PC-3 (cell line): Measurements from ENCODE around the gene VAPB. TPM values are rescaled to one million over a fixed set of nuclear protein-coding genes. Genes with fewer than 3 reads are reported as not detected.

Source experiments
- ATAC-seq: fragments of 200-7000 bp; cut with Tn5 transposase; 2 replicates; pipeline ENCODE4 v1.9.1; 2020; ENCODE audit warnings: mild to moderate bottlenecking, moderate library complexity
- BruUV-seq: library from RNA; stranded (reverse); fragments of 400-500 nt; replicated peaks from 2 replicates; lab custom pipeline; 2021; lab: Mats Ljungman, UMichigan
- CTCF ChIA-PET: fragments of 300-600 bp; sonication (Branson Sonifier 250); formaldehyde crosslinking; loops from one replicate; lab custom pipeline; 2022; ENCODE audit warnings: antibody characterized with exemption; lab: Charles Lee
- POLR2A ChIA-PET: fragments of 300-600 bp; sonication (Branson Sonifier 250); formaldehyde crosslinking; loops from one replicate; lab custom pipeline; 2022; ENCODE audit warnings: antibody characterized with exemption; ENCODE audit not compliant: unreplicated experiment; lab: Charles Lee
- DNase-seq: peaks from one replicate; pipeline ENCODE4 v3.0.0-alpha.2; 2015
- H2AFZ ChIP-seq: fragments of 300-600 bp; sonication (generic); 2 replicates; pipeline ENCODE4 v1.6.0; 2016; ENCODE audit warnings: antibody characterized with exemption, low read length
- H3F3A ChIP-seq: fragments of 300-600 bp; sonication (generic); one replicate; pipeline ENCODE4 v1.6.0; 2017; ENCODE audit warnings: antibody characterized with exemption, low read length, control low read depth, mild to moderate bottlenecking; ENCODE audit not compliant: unreplicated experiment
- H3K27ac ChIP-seq: fragments of 300-600 bp; sonication (generic); 2 replicates; pipeline ENCODE4 v1.5.1; 2016; ENCODE audit warnings: mild to moderate bottlenecking, low read length
- H3K27me3 ChIP-seq: fragments of 300-600 bp; sonication (generic); 2 replicates; pipeline ENCODE4 v1.6.1; 2016; ENCODE audit warnings: low read length, mixed read lengths
- H3K36me3 ChIP-seq: fragments of 300-600 bp; sonication (generic); 2 replicates; pipeline ENCODE4 v1.6.1; 2016; ENCODE audit warnings: low read depth, mixed run types, low read length, mixed read lengths
- H3K4me1 ChIP-seq: fragments of 300-600 bp; sonication (generic); 2 replicates; pipeline ENCODE4 v1.5.1; 2016; ENCODE audit warnings: low read length; ENCODE audit not compliant: insufficient read depth
- H3K4me2 ChIP-seq: fragments of 300-600 bp; sonication (generic); 2 replicates; pipeline ENCODE4 v1.6.0; 2016; ENCODE audit warnings: low read length
- H3K4me3 ChIP-seq: fragments of 300-600 bp; sonication (generic); 2 replicates; pipeline ENCODE4 v1.5.1; 2016; ENCODE audit warnings: mild to moderate bottlenecking, low read length, mixed read lengths
- H3K79me2 ChIP-seq: fragments of 300-600 bp; sonication (generic); 2 replicates; pipeline ENCODE4 v1.6.1; 2017; ENCODE audit warnings: low read length, mixed read lengths
- H3K9ac ChIP-seq: fragments of 300-600 bp; sonication (generic); 2 replicates; pipeline ENCODE4 v1.6.0; 2016; ENCODE audit warnings: mild to moderate bottlenecking, low read length
- H3K9me2 ChIP-seq: fragments of 300-600 bp; sonication (generic); replicated peaks from 2 replicates; pipeline ENCODE4 v1.6.1; 2016; ENCODE audit warnings: mixed run types, low read length, mixed read lengths
- H3K9me3 ChIP-seq: fragments of 300-600 bp; sonication (generic); 2 replicates; pipeline ENCODE4 v1.6.1; 2016; ENCODE audit warnings: low read length, mixed read lengths
- H4K20me1 ChIP-seq: fragments of 300-600 bp; sonication (generic); 2 replicates; pipeline ENCODE4 v1.6.1; 2016; ENCODE audit warnings: low read length, mixed read lengths
- EZH2 ChIP-seq: fragments of 300-600 bp; sonication (generic); IDR thresholded peaks from one replicate; pipeline ENCODE4 v1.6.1; 2017; ENCODE audit warnings: antibody characterized with exemption, mild to moderate bottlenecking, low read length; ENCODE audit not compliant: unreplicated experiment
- EZH2phosphoT487 ChIP-seq: fragments of 300-600 bp; sonication (generic); IDR thresholded peaks from 2 replicates; pipeline ENCODE4 v1.6.1; 2018; ENCODE audit warnings: mild to moderate bottlenecking, antibody characterized with exemption, low read length, borderline replicate concordance
- intact Hi-C: fragments of 100-400 bp; cut with micrococcal nuclease; formaldehyde crosslinking; loops from 2 replicates; pipeline ENCODE4 v1.9.0; 2023
- total RNA-seq: library from RNA; depleted of rRNA; stranded (reverse); fragments of >200 nt; gene quantifications from 2 replicates; pipeline ENCODE4 v1.2.3, GENCODE V29; 2014
- TF ChIP-seq, protein P1 (sequence below): fragments of 300-600 bp; sonication (generic); conservative IDR thresholded peaks from 2 replicates; pipeline ENCODE4 v1.5.1; 2017; ENCODE audit warnings: antibody characterized with exemption, low read depth, mild to moderate bottlenecking, low read length

The VAPB gene
- total RNA-seq, 1 experiment from 2014 or later = 16.5 TPM

DNA sequence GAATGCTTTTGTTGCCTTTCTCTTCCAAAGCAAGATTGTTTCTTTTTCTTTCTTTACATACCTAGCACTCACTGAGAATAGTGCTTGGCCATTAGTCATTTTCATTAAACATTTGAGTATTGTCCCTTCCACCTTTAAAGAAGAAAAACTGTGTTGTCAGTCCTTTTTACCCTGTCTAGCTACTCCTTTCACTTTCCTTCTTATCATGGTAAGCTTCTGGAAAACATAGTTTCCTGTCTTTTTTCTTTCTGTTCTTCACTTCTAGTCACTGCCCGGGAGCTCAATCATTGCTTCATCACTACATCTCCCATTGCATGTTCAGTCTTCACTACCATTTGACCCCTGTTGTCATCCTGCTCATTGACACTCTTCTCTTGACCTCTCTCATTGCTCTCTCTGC, 12.1 kb downstream of the VAPB start:
- intact Hi-C loops = no loop called here
- Histone ChIP-seq H3K27me3 (no peaks in the 10 kb centered on the region), H3K36me3 (0 out of 2 replicates have a peak, but pooled peaks cover 11% of the 10 kb centered on the region), H3K4me2 (no peak overlapping the region), H3K4me1 (peaks cover 4% of the 10 kb centered on the region), H3K79me2 (peaks cover 100% of the 10 kb centered on the region), H3K9ac (no peak overlapping the region), H2AFZ (no peak overlapping the region), H3K27ac (no peak overlapping the region), H3K9me2 (no peaks in the 10 kb centered on the region), H3K4me3 (no peak overlapping the region), H4K20me1 (peaks cover 73% of the 10 kb centered on the region), H3K9me3 (no peaks in the 10 kb centered on the region), H3F3A (no peaks in the 10 kb centered on the region)
- ChIA-PET POLR2A (no interaction called here), CTCF (no interaction called here)
- no peak for TF ChIP-seq EZH2phosphoT487
- no peak for TF ChIP-seq EZH2
- TF ChIP-seq, protein P1, sequence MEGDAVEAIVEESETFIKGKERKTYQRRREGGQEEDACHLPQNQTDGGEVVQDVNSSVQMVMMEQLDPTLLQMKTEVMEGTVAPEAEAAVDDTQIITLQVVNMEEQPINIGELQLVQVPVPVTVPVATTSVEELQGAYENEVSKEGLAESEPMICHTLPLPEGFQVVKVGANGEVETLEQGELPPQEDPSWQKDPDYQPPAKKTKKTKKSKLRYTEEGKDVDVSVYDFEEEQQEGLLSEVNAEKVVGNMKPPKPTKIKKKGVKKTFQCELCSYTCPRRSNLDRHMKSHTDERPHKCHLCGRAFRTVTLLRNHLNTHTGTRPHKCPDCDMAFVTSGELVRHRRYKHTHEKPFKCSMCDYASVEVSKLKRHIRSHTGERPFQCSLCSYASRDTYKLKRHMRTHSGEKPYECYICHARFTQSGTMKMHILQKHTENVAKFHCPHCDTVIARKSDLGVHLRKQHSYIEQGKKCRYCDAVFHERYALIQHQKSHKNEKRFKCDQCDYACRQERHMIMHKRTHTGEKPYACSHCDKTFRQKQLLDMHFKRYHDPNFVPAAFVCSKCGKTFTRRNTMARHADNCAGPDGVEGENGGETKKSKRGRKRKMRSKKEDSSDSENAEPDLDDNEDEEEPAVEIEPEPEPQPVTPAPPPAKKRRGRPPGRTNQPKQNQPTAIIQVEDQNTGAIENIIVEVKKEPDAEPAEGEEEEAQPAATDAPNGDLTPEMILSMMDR = no peak
- no TSS peak for BruUV-seq
- no peak for DNase-seq
- ATAC-seq = no peak

GRCh38 chr20:58402305-58402704, 13.3 kb downstream of the VAPB start:
- no peak for DNase-seq
- Histone ChIP-seq H2AFZ (no peak overlapping the region), H3K9me2 (no peaks in the 10 kb centered on the region), H3K4me2 (no peak overlapping the region), H3K27me3 (no peaks in the 10 kb centered on the region), H3K79me2 (peaks cover 100% of the 10 kb centered on the region), H3F3A (no peaks in the 10 kb centered on the region), H3K36me3 (0 out of 2 replicates have a peak, but pooled peaks cover 11% of the 10 kb centered on the region), H3K4me3 (no peak overlapping the region), H3K4me1 (peaks cover 15% of the 10 kb centered on the region), H3K27ac (no peak overlapping the region), H3K9me3 (no peaks in the 10 kb centered on the region), H4K20me1 (peaks cover 78% of the 10 kb centered on the region), H3K9ac (no peak overlapping the region)
- no peak for ATAC-seq
- intact Hi-C loops = no loop called here
- TF ChIP-seq, protein P1 = no peak
- TF ChIP-seq EZH2phosphoT487 = no peak
- no peak for TF ChIP-seq EZH2
- no TSS peak for BruUV-seq
- ChIA-PET CTCF (no interaction called here), POLR2A (no interaction called here)

DNA sequence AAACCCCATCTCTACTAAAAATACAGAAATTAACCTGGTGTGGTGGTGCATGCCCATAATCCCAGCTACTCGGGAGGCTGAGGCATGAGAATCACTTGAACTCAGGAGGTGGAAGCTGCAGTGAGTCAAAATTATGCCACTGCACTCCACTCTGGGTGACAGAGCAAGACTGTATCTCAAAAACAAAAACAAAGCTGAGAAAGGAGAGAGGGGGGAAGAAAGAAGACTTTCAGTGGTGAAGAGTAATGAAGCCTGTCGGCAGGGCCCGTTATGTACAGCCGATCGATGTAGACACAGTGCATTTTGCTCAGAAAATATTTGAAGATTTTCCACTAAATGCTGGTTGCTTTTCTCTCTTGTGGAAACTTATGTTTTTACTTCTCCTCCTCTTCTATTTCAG, 13.8 kb downstream of the VAPB start:
- BruUV-seq = no TSS peak

More for the DNA sequence above, 13.8 kb downstream of the VAPB start:
- Histone ChIP-seq H3K9ac (no peak overlapping the region), H3K9me3 (no peaks in the 10 kb centered on the region), H3K4me3 (no peak overlapping the region), H4K20me1 (peaks cover 78% of the 10 kb centered on the region), H3F3A (no peaks in the 10 kb centered on the region), H3K9me2 (no peaks in the 10 kb centered on the region), H3K4me1 (peaks cover 20% of the 10 kb centered on the region), H2AFZ (no peak overlapping the region), H3K4me2 (no peak overlapping the region), H3K27ac (no peak overlapping the region), H3K36me3 (0 out of 2 replicates have a peak, but pooled peaks cover 6% of the 10 kb centered on the region), H3K79me2 (peaks cover 100% of the 10 kb centered on the region), H3K27me3 (no peaks in the 10 kb centered on the region)
- ATAC-seq (no peak), DNase-seq (no peak)
- TF ChIP-seq EZH2phosphoT487 (no peak), EZH2 (no peak)
- TF ChIP-seq, protein P1 = no peak
- intact Hi-C loops = no loop called here
- ChIA-PET POLR2A (no interaction called here), CTCF (no interaction called here)
